Endothelial cell of umbilical vein (primary cell): Measurements from ENCODE around the gene SNX10. TPM values are rescaled to one million over a fixed set of nuclear protein-coding genes. Genes with fewer than 3 reads are reported as not detected.

ENCODE experiments used
- BruUV-seq: library from RNA; stranded (reverse); fragments of 400-500 nt; replicated peaks from 2 replicates; lab custom pipeline; 2021; lab: Mats Ljungman, UMichigan
- CTCF ChIA-PET: fragments of 300-600, 350-600 bp; sonication (Branson Sonifier 250); formaldehyde crosslinking; loops from one replicate; lab custom pipeline; 2021; ENCODE audit warnings: antibody characterized with exemption, inconsistent platforms; lab: Charles Lee
- POLR2A ChIA-PET: fragments of 300-600, 350-600 bp; sonication (Branson Sonifier 250); formaldehyde crosslinking; loops from one replicate; lab custom pipeline; 2021; ENCODE audit warnings: antibody characterized with exemption, inconsistent platforms; lab: Charles Lee
- DNase-seq: peaks from one replicate; pipeline ENCODE4 v3.0.0-alpha.2; 2011; ENCODE audit warnings: low read depth, low spot score
- FAIRE-seq: peaks from 2 replicates; lab custom pipeline; 2011; peaks lifted over from hg19 to GRCh38; lab: Jason Lieb, UNC
- H2AFZ ChIP-seq: 2 replicates; pipeline ENCODE4 v1.6.0; 2012; ENCODE audit warnings: low read depth, low read length, control low read depth, inconsistent platforms
- H3K27ac ChIP-seq: 2 replicates; pipeline ENCODE4 v1.5.1; 2011; ENCODE audit warnings: low read depth, mild to moderate bottlenecking, control low read depth, low read length, moderate library complexity; ENCODE audit not compliant: insufficient read depth
- H3K27me3 ChIP-seq, 2 experiments: 2 replicates each; pipeline versions ENCODE4 v1.6.0 to v1.6.1; 2011; ENCODE audit warnings: low read length in 2 of 2, mixed read lengths in 1 of 2; ENCODE audit not compliant: control insufficient read depth in 2 of 2, insufficient read depth in 2 of 2
- H3K36me3 ChIP-seq, 2 experiments: 2 replicates in 1 of 2; 3 replicates in 1 of 2; pipeline ENCODE4 v1.5.1; 2011; ENCODE audit warnings: low read length in 2 of 2, mild to moderate bottlenecking in 1 of 2, moderate library complexity in 1 of 2; ENCODE audit not compliant: control insufficient read depth in 2 of 2, insufficient read depth in 2 of 2; ENCODE audit errors: extremely low read depth in 1 of 2
- H3K4me1 ChIP-seq: 3 replicates; pipeline ENCODE4 v1.5.1; 2011; ENCODE audit warnings: mild to moderate bottlenecking, low read length; ENCODE audit not compliant: control insufficient read depth, insufficient read depth; ENCODE audit errors: extremely low read depth
- H3K4me2 ChIP-seq: 2 replicates; pipeline ENCODE4 v1.6.1; 2011; ENCODE audit warnings: low read length, control low read depth, mixed read lengths; ENCODE audit not compliant: insufficient read depth
- H3K4me3 ChIP-seq, 3 experiments: fragments of 200-600 bp in 1 of 3; sonication (generic), shearing (Covaris generic) in 1 of 3; replicated peaks in 1 of 3; 2 replicates each; pipeline ENCODE4 v1.5.1; 2011 to 2016; ENCODE audit warnings: control low read depth in 3 of 3, low read length in 3 of 3, mild to moderate bottlenecking in 2 of 3, inconsistent platforms in 1 of 3, low read depth in 1 of 3, moderate library complexity in 1 of 3; ENCODE audit not compliant: insufficient read depth in 1 of 3
- H3K79me2 ChIP-seq: 2 replicates; pipeline ENCODE4 v1.6.0; 2012; ENCODE audit warnings: low read length, inconsistent platforms; ENCODE audit not compliant: control insufficient read depth, insufficient read depth
- H3K9ac ChIP-seq: replicated peaks from 2 replicates; pipeline ENCODE3; 2011; ENCODE audit warnings: low read length, control low read depth; ENCODE audit not compliant: insufficient read depth; ENCODE audit errors: extremely low read depth
- H3K9me1 ChIP-seq: replicated peaks from 3 replicates; pipeline ENCODE4 v1.6.0; 2011; ENCODE audit warnings: mild to moderate bottlenecking, low read length; ENCODE audit not compliant: control insufficient read depth, insufficient read depth; ENCODE audit errors: extremely low read depth
- H3K9me3 ChIP-seq: replicated peaks from 2 replicates; pipeline ENCODE4 v1.5.1; 2012; ENCODE audit warnings: low read length, inconsistent platforms; ENCODE audit not compliant: control insufficient read depth, insufficient read depth
- H4K20me1 ChIP-seq: replicated peaks from 2 replicates; pipeline ENCODE3; 2011; ENCODE audit warnings: mild to moderate bottlenecking, low read length; ENCODE audit not compliant: control insufficient read depth, insufficient read depth; ENCODE audit errors: extremely low read depth
- CTCF ChIP-seq, 2 donors: IDR thresholded peaks; 1 replicate in 1 of 2; 2 replicates in 1 of 2; pipeline ENCODE4 v1.5.1; 2011; ENCODE audit warnings: low read length in 2 of 2, mild to moderate bottlenecking in 2 of 2, moderate library complexity in 2 of 2, control low read depth in 1 of 2, inconsistent platforms in 1 of 2, low read depth in 1 of 2; ENCODE audit not compliant: insufficient read depth in 1 of 2; ENCODE audit errors: extremely low read depth in 1 of 2
- EZH2 ChIP-seq: IDR thresholded peaks from 2 replicates; pipeline ENCODE4 v1.6.1; 2012; ENCODE audit warnings: borderline replicate concordance, low read depth, mild to moderate bottlenecking, moderate library complexity, low read length, inconsistent platforms; ENCODE audit not compliant: severe bottlenecking
- FOS ChIP-seq: IDR thresholded peaks from 2 replicates; pipeline ENCODE4 v1.6.1; 2011; ENCODE audit warnings: mild to moderate bottlenecking, low read length, moderate library complexity, borderline replicate concordance; ENCODE audit not compliant: insufficient read depth
- GATA2 ChIP-seq: IDR thresholded peaks from 2 replicates; pipeline ENCODE4 v1.7.0; 2011; ENCODE audit warnings: low read depth, mild to moderate bottlenecking, moderate library complexity, mixed read lengths, low read length; ENCODE audit not compliant: insufficient read length, insufficient read depth
- JUN ChIP-seq: IDR thresholded peaks from 2 replicates; pipeline ENCODE4 v1.6.1; 2011; ENCODE audit warnings: borderline replicate concordance, low read depth; ENCODE audit not compliant: insufficient read length, insufficient read depth
- MYC ChIP-seq: IDR thresholded peaks from one replicate; pipeline ENCODE4 v1.6.1; 2011; ENCODE audit warnings: mild to moderate bottlenecking, low read depth, low read length
- POLR2A ChIP-seq: IDR thresholded peaks from 2 replicates; pipeline ENCODE4 v1.6.1; 2012; ENCODE audit warnings: low read depth, mild to moderate bottlenecking, control low read depth, low read length
- POLR2AphosphoS5 ChIP-seq: IDR thresholded peaks from 2 replicates; pipeline ENCODE4 v1.6.1; 2012; ENCODE audit warnings: low read depth, mild to moderate bottlenecking, control low read depth, low read length, moderate library complexity; ENCODE audit not compliant: insufficient read depth
- dilution Hi-C: fragments of 300-500 bp; cut with MboI; formaldehyde crosslinking; loops from one replicate; pipeline ENCODE4 v1.15.0; 2019; ENCODE audit warnings: low sequenced_read_pairs; ENCODE audit not compliant: extremely low pct_ligation_motif_present
- intact Hi-C: fragments of 100-400 bp; cut with micrococcal nuclease; formaldehyde crosslinking; loops from one replicate; pipeline ENCODE4 v1.10.0; 2022
- polyA plus RNA-seq, 4 experiments: library from polyadenylated mRNA; depleted of rRNA in 3 of 4; stranded (reverse) in 3 of 4; unstranded in 1 of 4; fragments of >200 nt; gene quantifications; 2 replicates each; pipeline versions ENCODE4 v1.2.1 to v1.2.3, GENCODE V29; 2011 to 2012; ENCODE audit warnings: missing spikeins in 1 of 4
- total RNA-seq: library from RNA; stranded (reverse); gene quantifications from 2 replicates; pipeline ENCODE4 v1.2.3, GENCODE V29; 2021
- TF ChIP-seq, protein P1 (sequence below): IDR thresholded peaks from 2 replicates; pipeline ENCODE4 v1.6.1; 2011; ENCODE audit not compliant: insufficient read depth, insufficient read length

Gene SNX10
- total and polyA plus RNA-seq, 2 donors (not counting 3 experiments of a cell fraction or from before 2014, with no cell fraction given), result 0.25 to 0.80 TPM

- CTCF ChIA-PET, result no interaction called here
- no peak for FAIRE-seq
- no peak for TF ChIP-seq EZH2
- TF ChIP-seq JUN, result no peak
- no peak for TF ChIP-seq POLR2A
- no peak for TF ChIP-seq MYC
- no peak for TF ChIP-seq FOS
- no peak for TF ChIP-seq CTCF (IDR thresholded peaks at IDR 0.05; ENCODE audit: extremely low read depth in 1 of 2, insufficient read depth in 1 of 2, low read depth in 1 of 2, low read length in 2 of 2)
- TF ChIP-seq POLR2AphosphoS5, result no peak
- no peak for TF ChIP-seq GATA2
- TF ChIP-seq, protein P1, sequence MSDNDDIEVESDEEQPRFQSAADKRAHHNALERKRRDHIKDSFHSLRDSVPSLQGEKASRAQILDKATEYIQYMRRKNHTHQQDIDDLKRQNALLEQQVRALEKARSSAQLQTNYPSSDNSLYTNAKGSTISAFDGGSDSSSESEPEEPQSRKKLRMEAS, result no peak
- POLR2A ChIA-PET, result no interaction called here
- Histone ChIP-seq H3K79me2 (no peaks in the 10 kb centered on the region), H3K27me3 (no peaks in the 10 kb centered on the region), H3K27ac (no peak overlapping the region), H3K9me1 (no peaks in the 10 kb centered on the region), H3K9ac (no peak overlapping the region), H2AFZ (no peak overlapping the region), H3K4me2 (no peak overlapping the region), H3K9me3 (no peaks in the 10 kb centered on the region), H3K4me3 (no peak overlapping the region), H3K36me3 (no peaks in the 10 kb centered on the region), H4K20me1 (no peaks in the 10 kb centered on the region), H3K4me1 (peaks cover 3% of the 10 kb centered on the region)
- DNase-seq, result no peak
- dilution Hi-C loops (no loop called here), intact Hi-C loops (no loop called here)
- BruUV-seq, result no TSS peak
These were observed 34.5 kb downstream of the SNX10 start for GRCh38 chr7:26326211-26326610.
